CD14-positive monocyte (primary cell): ENCODE results near the gene ELMO1. TPM values are rescaled to one million over a fixed set of nuclear protein-coding genes. Genes with fewer than 3 reads are reported as not detected.
A peak's percentile ranks its signal among the peaks of the same experiment; 100 is the strongest.

Source experiments
- DNase-seq, 3 donors: peaks; one replicate each; pipeline ENCODE4 v3.0.0-alpha.2; 2011 to 2022
- H2AFZ ChIP-seq: 2 replicates; pipeline ENCODE4 v1.6.0; 2012; ENCODE audit warnings: mild to moderate bottlenecking, low read depth, low read length, inconsistent platforms; ENCODE audit not compliant: insufficient read depth, poor library complexity, severe bottlenecking
- H3K27ac ChIP-seq, 2 donors: 1 replicate in 1 of 2; 2 replicates in 1 of 2; pipeline ENCODE4 v1.5.1; 2012 to 2013; ENCODE audit warnings: low read length in 2 of 2, control low read depth in 1 of 2, inconsistent platforms in 1 of 2, low read depth in 1 of 2, mild to moderate bottlenecking in 1 of 2
- H3K27me3 ChIP-seq, 2 donors: one replicate each; pipeline versions ENCODE4 v1.6.0 to v1.6.1; 2011 to 2013; ENCODE audit warnings: low read length in 2 of 2; ENCODE audit not compliant: control insufficient read depth in 2 of 2, insufficient read depth in 2 of 2
- H3K36me3 ChIP-seq, 2 donors: replicated peaks in 1 of 2; 1 replicate in 1 of 2; 2 replicates in 1 of 2; pipeline versions ENCODE4 v1.5.1 to v1.6.1; 2012 to 2013; ENCODE audit warnings: low read length in 2 of 2, control low read depth in 1 of 2, inconsistent platforms in 1 of 2, mild to moderate bottlenecking in 1 of 2; ENCODE audit not compliant: insufficient read depth in 2 of 2, control insufficient read depth in 1 of 2
- H3K4me1 ChIP-seq, 2 donors: 1 replicate in 1 of 2; 2 replicates in 1 of 2; pipeline versions ENCODE4 v1.5.1 to v1.6.1; 2012 to 2013; ENCODE audit warnings: low read length in 2 of 2, control low read depth in 1 of 2, inconsistent platforms in 1 of 2, mild to moderate bottlenecking in 1 of 2, moderate library complexity in 1 of 2; ENCODE audit not compliant: insufficient read depth in 2 of 2, control insufficient read depth in 1 of 2
- H3K4me2 ChIP-seq: replicated peaks from 2 replicates; pipeline ENCODE3; 2012; ENCODE audit warnings: low read length, moderate library complexity, mild to moderate bottlenecking; ENCODE audit not compliant: poor library complexity, severe bottlenecking; ENCODE audit errors: extremely low read depth
- H3K4me3 ChIP-seq, 3 experiments: fragments of 200-600 bp in 1 of 3; sonication (generic) in 1 of 3; replicated peaks in 1 of 3; 1 replicate in 2 of 3; 2 replicates in 1 of 3; pipeline ENCODE4 v1.5.1; 2011 to 2013; ENCODE audit warnings: low read length in 3 of 3, mild to moderate bottlenecking in 3 of 3, control low read depth in 2 of 3, low read depth in 2 of 3, inconsistent platforms in 1 of 3, moderate library complexity in 1 of 3
- H3K79me2 ChIP-seq: 2 replicates; pipeline ENCODE4 v1.6.0; 2012; ENCODE audit warnings: mild to moderate bottlenecking, control low read depth, inconsistent platforms, low read length, moderate library complexity; ENCODE audit not compliant: insufficient read depth
- H3K9ac ChIP-seq: 2 replicates; pipeline ENCODE4 v1.6.0; 2017; ENCODE audit warnings: low read length, mild to moderate bottlenecking; ENCODE audit not compliant: insufficient read depth, poor library complexity, severe bottlenecking
- H3K9me3 ChIP-seq, 2 donors: replicated peaks in 1 of 2; 1 replicate in 1 of 2; 2 replicates in 1 of 2; pipeline versions ENCODE4 v1.5.1 to v1.6.1; 2012 to 2013; ENCODE audit warnings: low read length in 2 of 2, control low read depth in 1 of 2; ENCODE audit not compliant: control insufficient read depth in 1 of 2, insufficient read depth in 1 of 2
- H4K20me1 ChIP-seq: 2 replicates; pipeline ENCODE4 v1.6.0; 2012; ENCODE audit warnings: mild to moderate bottlenecking, low read length, control low read depth, moderate library complexity; ENCODE audit not compliant: insufficient read depth
- H3K27ac Mint-ChIP-seq, 7 donors: one replicate each; pipeline ENCODE4 v1.8.0; 2020; ENCODE audit warnings: mild to moderate bottlenecking in 7 of 7, mixed read lengths in 7 of 7, moderate library complexity in 6 of 7, inconsistent platforms in 2 of 7
- H3K27me3 Mint-ChIP-seq, 3 donors: one replicate each; pipeline ENCODE4 v1.8.0; 2021 to 2022; ENCODE audit warnings: low read depth in 3 of 3, mild to moderate bottlenecking in 3 of 3, mixed read lengths in 3 of 3, moderate library complexity in 3 of 3, inconsistent platforms in 1 of 3
- H3K36me3 Mint-ChIP-seq, 2 donors: one replicate each; pipeline ENCODE4 v1.8.0; 2020; ENCODE audit warnings: mixed read lengths in 2 of 2, inconsistent platforms in 1 of 2, mild to moderate bottlenecking in 1 of 2
- H3K4me1 Mint-ChIP-seq: one replicate; pipeline ENCODE4 v1.8.0; 2020; ENCODE audit warnings: mild to moderate bottlenecking, mixed read lengths
- H3K4me3 Mint-ChIP-seq, 2 donors: one replicate each; pipeline ENCODE4 v1.8.0; 2020; ENCODE audit warnings: mild to moderate bottlenecking in 2 of 2, mixed read lengths in 2 of 2, moderate library complexity in 1 of 2
- H3K9me3 Mint-ChIP-seq, 7 donors: one replicate each; pipeline ENCODE4 v1.8.0; 2020 to 2022; ENCODE audit warnings: mixed read lengths in 7 of 7, mild to moderate bottlenecking in 6 of 7, moderate library complexity in 6 of 7, inconsistent platforms in 2 of 7
- CTCF ChIP-seq: fragments of 200-600 bp; IDR thresholded peaks from one replicate; pipeline ENCODE4 v1.8.0; 2022; ENCODE audit warnings: antibody characterized with exemption, mild to moderate bottlenecking
- WGBS: methylation state at CpG from one replicate; pipeline ENCODE4 v1.1.5; 2013; ENCODE audit warnings: missing lambda C conversion rate; ENCODE audit not compliant: insufficient coverage; 5-methylcytosine and 5-hydroxymethylcytosine counted together
- intact Hi-C, 2 donors: fragments of 100-400 bp; cut with micrococcal nuclease; formaldehyde crosslinking; loops; one replicate each; pipeline versions ENCODE4 v1.15.0 to v1.15.1; 2023
- polyA minus RNA-seq: library from RNA; depleted of rRNA, polyadenylated mRNA; stranded (reverse); fragments of >200 nt; gene quantifications from 2 replicates; pipeline ENCODE4 v1.2.3, GENCODE V29; 2012
- polyA plus RNA-seq, 3 donors: library from polyadenylated mRNA; depleted of rRNA in 1 of 3; unstranded in 2 of 3; stranded (reverse) in 1 of 3; fragments of 300-500 nt in 2 of 3; fragments of >200 nt in 1 of 3; fragmentation: Illumina TruSeq in 2 of 3; gene quantifications; 1 replicate in 2 of 3; 2 replicates in 1 of 3; pipeline ENCODE4 v1.2.3, GENCODE V29; 2012 to 2021
- total RNA-seq, 12 experiments: library from RNA in 1 of 12; stranded (reverse) in 1 of 12; fragments of 120-200 nt in 1 of 12; gene quantifications; one replicate each; pipeline ENCODE4 v1.2.4 and lab custom pipeline; 2013 to 2026; ENCODE audit warnings: mixed read lengths in 6 of 12, inconsistent platforms in 1 of 12

Gene ELMO1, protein sequence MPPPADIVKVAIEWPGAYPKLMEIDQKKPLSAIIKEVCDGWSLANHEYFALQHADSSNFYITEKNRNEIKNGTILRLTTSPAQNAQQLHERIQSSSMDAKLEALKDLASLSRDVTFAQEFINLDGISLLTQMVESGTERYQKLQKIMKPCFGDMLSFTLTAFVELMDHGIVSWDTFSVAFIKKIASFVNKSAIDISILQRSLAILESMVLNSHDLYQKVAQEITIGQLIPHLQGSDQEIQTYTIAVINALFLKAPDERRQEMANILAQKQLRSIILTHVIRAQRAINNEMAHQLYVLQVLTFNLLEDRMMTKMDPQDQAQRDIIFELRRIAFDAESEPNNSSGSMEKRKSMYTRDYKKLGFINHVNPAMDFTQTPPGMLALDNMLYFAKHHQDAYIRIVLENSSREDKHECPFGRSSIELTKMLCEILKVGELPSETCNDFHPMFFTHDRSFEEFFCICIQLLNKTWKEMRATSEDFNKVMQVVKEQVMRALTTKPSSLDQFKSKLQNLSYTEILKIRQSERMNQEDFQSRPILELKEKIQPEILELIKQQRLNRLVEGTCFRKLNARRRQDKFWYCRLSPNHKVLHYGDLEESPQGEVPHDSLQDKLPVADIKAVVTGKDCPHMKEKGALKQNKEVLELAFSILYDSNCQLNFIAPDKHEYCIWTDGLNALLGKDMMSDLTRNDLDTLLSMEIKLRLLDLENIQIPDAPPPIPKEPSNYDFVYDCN
- 64.6 TPM for total RNA-seq (2013)
- 10 to 100 TPM; 46.6 to 50.2 (median 46.7) TPM for polyA plus RNA-seq
- 114 and 126 TPM in 2 replicates for polyA minus RNA-seq
- total RNA-seq (lab: John Stamatoyannopoulos, UW) = 28.7 to 126 (median 73.6) reads per million in 11 experiments

DNA sequence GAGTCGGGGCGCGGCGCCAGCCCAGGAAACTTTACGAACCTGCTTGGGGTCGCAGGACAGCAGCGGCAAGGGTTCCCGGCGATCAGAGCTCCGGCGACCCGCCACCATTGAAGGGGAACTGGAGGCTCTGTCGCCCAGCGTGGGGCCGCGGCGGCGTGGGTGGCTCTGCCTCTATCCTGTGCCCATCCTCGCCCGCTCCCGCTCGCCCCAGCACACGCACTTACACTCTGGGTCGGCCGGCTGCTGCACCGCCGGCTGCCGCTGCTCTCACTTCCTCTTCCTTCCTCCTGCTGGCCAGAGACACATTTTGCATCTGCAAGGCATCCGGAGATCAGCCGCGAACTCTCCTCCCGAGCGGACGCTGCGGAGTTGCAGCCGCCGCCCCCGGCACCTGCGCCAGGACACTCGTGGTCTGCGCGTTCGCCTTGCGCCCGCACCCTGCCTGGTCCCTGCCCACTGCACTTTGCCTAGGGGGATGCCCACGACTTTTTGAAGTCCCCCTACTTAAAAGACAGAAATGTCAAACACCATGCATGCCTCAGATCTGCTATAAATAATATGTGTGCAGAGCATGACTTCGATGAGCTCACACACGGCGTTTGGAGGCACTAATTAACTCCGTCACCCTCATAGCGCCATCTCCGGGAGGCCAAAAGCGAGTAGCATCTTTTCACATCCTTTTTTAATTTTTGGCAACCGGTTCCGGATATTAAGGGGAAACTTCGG lies at the start of gene ELMO1:
Gene ELMO1 (minus strand): TSS at position 229 of the 726 bp plus-strand sequence. CDS start 106,174 bp downstream, outside the sequence.
- Histone ChIP-seq H3K36me3 (no peaks in the 10 kb centered on the region), H3K79me2 (peaks cover 39% of the 10 kb centered on the region), H3K27ac (peak within 1 kb of the TSS; percentile 89 to 92), H3K27me3 (no peaks in the 10 kb centered on the region), H3K4me2 (peak within 1 kb of the TSS; percentile 74), H2AFZ (peak within 1 kb of the TSS; percentile 86), H3K9me3 (no peaks in the 10 kb centered on the region), H3K9ac (peak within 1 kb of the TSS; percentile 93), H4K20me1 (peaks cover 31% of the 10 kb centered on the region), H3K4me1 (peaks cover 47 to 50% of the 10 kb centered on the region in 2 donors), H3K4me3 (peak within 1 kb of the TSS; percentile 74 to 94 (median 91))
- Mint-ChIP-seq H3K9me3 (no peaks in the 10 kb centered on the region), H3K4me3 (peak within 1 kb of the TSS; percentile 93 to 96), H3K4me1 (peaks cover 52% of the 10 kb centered on the region), H3K27me3 (peaks cover 0 to 5% (median 2%) of the 10 kb centered on the region in 3 donors), H3K27ac (peak within 1 kb of the TSS; percentile 86 to 98 (median 93)), H3K36me3 (peaks cover 10 to 11% of the 10 kb centered on the region in 2 donors)
- DNase-seq = peak; percentile 85 to 89 (median 87)
- intact Hi-C loops = loop anchor here (1.0 to 5.0 kb wide), 3 partner anchors 23 to 94 kb away; no protein-coding TSS in a partner anchor
- TF ChIP-seq CTCF = peak; percentile 66
- under 1% methylated on average over 46 of the region's 56 CpGs for WGBS
